ENCODE data around the gene EFNB2.

The EFNB2 gene

DNA sequence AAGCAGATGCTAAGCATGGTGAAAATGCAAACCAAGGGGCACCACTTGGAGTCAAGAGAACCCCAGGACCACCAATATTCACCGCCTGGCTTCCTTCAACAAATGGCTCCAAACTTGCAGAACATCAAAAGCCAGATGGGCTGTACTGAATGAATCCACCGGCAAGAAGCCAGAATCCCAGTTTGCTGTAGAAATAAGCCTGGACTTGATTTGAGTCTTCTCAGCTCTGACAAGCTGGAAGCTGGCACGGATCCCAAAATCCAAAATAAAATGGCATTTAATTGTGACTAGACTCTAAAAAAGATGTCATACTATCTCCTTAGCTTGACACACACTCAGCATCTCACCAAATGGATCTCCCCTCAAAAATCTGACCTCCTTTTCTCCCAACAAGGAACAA, 11.9 kb downstream of the EFNB2 start:
- no peak for FAIRE-seq

DNA sequence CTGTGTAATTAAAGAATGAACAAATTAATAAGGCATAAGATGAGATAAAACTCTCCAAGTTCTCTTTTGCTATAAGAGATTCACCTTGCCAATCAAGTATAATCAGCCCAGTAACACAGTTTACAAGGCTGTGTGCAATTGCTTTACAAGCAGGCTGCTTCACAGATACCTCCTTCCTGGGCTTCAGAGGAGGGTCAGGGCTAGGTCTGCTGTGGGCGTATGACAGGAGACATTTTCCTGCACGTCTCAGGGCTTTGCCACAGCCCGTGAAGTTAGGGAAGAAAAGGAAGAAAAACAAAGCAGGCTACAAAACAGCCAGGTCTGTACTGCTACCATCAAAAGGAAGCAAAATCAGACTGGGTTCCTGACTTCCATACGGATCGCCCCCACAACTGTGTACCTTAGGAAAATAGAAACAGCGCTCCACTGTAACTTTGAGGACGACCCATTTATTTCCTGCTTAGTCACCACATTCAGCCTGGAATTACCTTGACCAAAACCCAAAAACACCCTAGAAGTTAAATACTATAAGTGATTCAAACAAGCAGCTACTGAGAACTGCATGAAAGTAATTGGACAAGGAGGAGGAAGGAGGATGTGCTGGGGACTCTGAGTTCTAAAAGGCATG, 12.4 kb downstream of the EFNB2 start:
- no peak for FAIRE-seq

DNA sequence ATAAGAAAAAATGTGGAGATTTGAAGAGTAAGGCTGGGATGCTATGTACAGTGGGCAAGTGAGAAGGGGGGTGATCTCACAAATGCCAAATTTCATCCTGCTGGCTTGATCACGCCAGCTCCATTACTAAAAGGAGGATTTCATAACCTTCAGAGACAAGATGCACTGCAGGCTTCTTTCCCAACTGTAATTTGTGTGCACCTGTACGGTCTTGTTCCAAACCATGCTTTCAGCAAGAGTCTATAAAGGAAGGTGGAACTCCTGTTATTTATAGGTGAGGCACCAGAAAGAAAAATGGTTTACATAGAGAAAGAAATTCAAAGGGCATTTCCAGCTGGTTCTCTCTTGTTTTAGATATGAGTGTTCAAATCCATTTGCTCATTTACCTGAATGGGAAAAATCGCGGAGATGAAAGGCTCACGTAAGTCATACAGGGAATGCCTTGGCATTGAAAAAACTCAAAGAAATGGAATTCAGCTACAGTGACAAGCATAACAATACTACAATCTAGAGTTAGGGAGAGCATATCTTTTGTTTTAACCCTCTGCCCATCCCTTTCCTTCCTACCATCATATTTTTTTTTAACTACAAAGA, 13.3 kb downstream of the EFNB2 start:
- no peak for FAIRE-seq

DNA sequence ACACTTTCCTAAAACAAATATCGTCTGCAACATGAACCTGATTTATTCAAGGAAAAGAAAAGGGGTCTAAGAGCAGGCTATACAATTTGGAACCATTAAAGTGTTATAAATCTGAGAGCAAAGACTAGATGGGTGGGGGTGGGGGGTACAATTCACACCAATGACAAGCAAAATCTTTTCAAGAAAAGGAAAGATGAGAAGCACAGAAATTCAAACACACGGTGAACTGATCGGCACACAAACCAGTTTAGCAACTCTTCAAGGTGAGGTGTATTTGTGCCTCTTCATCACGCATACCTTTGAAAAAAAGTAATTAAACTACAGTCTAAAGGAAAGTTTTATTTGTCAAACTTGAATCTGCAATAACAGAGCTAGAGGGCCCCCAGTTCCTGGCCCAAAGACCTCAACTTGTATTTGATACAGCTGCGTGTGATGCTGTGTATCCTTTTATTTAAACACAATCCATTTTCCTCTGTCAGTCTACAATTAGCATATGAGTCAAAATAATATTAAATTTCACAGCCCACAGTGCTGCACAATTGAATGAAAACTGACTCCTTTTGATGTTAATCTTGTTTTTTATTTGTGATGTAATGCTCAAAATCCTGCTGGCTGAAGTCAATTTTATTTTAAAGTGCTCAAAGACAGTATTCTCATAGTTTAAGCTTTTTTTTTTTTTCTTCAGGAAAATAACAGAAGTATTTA, 14.2 kb downstream of the EFNB2 start:
- FAIRE-seq = no peak

DNA sequence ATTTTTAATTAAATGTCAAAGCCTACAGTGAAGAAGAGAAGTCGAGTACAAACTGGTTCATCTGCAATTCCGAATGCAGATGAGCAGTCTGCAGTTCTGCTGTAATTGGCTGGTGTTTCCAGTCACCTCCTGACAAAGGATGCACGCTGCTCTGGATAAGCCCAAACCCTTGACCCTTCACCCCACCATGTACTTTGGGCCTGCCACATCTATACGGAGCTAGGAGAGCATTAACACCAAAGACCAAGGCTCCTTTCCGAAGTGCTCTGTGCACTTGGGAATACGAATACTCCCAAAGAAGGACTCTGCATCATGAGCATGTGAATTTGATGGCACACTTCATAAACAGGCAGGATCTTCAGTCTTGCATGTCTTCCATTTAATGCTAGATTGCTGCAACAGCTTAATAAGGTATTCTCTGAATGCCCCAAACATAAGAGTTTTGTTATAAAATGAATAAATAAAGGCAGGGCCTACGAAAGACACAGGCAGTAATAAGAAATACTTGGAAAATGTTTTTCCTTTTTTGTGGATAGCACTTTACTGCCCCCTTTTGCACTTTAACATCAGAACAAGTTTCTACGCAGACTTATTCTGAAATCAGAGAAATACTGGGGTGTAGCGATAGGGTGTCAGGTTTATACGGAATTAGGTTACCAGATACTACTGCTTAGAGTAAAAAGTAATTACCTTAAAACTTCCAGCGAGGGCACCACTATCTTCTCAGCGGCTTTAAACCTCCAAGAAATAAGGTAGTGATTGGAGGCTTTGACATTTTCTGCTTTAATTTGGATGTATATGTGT, 15.0 kb downstream of the EFNB2 start:
- FAIRE-seq = no peak

DNA sequence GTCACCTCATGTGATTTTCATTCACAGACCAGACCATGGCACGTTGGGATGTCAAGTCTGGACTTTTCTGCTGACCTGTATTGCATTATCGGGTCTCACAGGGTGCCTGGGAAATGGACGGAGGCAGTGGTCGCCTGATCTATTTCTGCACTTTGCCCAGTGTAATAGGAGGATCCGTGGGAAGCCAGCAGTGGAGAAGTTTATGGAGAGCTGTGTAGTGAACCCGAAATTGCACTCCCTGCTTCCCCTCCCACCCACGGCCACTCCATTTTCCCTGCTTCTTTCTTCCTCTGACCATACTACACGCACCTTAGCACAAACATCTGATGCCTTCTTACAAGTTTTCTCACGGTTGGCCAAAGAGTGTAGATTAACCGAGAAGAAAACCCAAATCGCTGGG, 16.9 kb downstream of the EFNB2 start:
- no peak for FAIRE-seq

DNA sequence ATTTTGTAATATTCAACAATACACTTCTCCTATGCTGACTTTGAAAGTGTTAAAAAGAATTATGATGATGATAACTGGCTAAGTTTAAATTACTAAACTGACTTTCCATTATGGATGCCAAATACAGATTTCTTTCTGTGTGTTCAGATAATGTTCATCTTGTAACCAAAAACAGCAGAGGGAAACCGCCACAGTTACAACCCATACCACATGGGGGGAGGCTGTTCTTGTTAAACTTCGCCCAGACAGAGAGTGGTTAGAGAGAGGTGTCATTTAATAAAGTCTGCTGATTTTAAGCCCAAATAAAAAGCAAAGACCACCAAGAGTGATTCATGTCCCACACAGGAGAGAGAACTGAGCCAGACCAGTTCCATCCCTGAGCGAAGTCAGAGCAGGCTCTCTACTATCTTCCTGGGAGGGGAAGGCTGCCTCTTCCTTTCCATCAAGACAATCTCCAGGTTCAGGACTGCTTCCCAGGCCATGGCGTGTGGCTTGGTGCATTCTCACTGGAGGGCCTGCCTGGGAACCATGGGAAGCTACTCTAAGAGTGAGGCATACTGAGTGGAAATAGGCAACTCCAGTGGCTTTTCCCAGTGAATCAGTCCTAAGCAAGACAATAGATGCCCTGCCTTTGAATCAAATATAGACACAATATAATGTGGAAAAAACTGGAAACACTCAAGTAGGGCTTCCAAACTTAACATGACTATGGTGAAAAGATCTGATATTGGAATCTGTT, 18.2 kb downstream of the EFNB2 start:
- no peak for FAIRE-seq

DNA sequence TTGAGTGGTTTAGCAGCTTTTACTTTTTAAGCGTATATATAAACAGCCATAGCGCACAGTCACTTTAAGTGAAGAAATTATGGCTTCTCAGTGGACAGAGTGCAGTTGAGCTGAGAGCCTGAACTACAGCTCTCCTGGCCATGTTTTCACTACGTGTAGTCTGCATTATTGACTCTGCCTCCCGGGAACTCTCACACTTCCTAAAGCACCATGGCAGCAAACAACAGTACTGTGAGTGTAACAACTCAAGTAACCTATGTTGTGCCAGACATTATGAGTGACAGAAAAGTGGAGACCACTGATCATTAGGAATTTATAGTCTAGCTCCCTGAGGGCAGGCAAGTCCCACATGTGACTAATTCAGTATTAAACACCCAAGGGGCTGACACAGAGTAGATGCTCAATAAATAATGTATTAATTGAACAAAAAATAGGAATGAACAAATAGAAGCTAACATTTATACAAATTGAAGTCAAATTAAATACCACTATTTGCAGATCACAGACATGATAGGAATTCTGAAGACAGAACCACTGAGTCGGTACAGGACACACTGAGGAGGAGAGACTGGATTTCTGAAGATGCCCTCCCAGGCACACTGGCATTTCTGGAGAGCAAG, 19.7 kb downstream of the EFNB2 start:
- FAIRE-seq = no peak

DNA sequence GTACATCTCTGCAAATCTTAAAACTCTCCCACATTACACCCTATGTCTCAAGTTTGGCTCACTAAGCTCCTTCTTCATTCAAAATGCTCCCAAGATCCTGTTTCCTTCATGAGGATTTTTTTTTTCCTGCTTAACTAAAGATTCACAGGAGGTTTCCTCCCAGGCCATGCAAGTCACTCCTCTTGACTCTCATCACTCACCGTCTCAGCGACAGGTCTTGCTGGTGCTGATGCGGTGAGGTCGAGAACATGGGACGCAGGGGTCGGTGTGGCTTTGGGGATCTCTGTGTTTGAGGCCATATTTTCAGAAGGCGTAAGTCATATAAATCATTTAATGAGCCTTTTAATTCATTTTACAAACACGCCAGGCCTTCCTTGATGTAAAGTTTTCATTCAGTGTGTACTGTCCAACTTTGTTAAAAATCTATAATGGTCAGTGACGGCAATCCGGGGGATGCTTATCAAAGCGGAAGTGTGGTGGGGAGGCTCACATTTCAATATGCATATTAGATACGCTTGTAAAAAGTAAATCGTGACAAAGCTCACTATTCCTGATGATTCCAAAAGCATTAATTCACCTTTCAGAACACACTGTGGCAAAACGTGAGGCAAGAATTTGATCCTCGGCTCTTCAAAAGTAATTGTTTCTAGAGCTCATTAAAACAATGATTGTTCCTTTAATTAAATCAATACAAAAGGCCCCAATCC, 20.4 kb downstream of the EFNB2 start:
- no peak for FAIRE-seq

DNA sequence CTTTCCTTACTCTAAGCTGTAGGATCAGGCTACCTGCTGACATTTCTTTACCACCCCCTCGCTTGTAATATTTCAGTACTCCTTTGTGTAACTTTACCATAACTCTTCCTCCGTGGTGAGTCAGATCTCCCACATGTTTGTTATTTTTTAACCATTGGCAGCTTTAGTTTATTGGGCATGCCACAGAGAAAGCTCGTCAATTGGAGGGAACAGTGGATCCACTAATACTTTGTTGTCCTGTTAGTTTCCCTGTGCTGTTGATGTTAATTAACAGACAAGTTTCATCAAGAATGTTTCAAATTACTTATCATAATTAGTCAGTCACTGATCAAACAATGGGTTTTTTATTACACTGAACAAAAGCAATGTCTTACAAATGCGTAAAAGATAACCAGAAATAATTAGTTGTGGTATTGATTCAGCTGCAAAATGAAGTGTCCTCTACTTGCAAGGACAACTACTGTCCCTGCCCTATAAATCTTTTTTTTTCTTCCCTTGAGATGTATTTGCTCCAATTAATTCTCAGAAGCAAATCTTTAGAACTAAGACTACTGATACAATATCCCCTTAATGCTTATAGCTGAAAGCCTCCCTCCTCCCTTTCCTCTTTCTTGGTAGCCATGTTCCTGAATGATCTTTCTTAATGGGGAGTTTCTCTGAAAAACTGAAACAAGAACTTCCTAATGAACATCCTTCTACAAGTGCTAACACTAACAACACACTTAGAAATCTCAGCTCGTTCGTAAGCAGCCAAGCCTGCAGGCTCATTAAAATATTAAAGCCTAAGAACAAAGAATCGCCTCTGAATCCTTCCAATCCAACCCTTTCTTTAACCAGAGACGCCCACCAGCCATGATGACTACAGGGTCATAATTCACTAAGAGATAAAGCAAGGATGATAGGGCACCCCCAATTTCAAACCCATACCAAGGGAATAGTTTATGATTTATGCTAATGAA, 22.2 kb downstream of the EFNB2 start:
- no peak for FAIRE-seq

DNA sequence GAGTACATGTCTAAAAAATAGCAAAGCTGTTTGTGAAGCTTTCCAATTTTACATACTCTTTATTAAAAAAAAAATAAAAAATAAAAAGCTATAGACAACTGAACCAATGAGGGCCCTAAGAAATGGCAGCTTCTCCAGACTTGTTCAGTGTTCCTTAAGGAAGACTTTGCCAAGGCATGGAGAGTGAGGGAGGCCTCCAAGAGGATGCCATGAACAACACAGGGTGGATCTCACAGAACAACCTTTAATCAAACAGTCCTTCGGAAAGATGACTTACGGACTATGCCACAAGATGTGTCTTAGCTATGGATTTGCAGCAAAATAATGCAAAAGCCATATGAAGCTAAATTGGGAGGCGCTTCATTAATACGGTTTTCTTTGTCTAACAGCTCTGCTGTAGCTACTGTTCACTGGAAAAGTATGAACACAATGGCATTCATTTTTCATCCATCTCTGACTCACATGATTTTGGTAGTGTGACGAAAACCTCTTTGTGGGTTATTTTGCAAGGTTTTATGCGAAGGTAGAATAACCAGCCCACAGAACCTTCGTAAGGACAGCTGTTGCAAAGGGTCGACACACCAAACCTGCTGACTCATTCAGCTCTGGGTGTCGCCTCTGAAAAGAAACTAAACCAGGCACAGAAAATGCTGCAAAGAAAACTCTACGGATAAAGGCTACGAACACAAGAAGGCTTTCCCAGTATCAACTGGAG, 27.7 kb downstream of the EFNB2 start:
- FAIRE-seq = no peak

DNA sequence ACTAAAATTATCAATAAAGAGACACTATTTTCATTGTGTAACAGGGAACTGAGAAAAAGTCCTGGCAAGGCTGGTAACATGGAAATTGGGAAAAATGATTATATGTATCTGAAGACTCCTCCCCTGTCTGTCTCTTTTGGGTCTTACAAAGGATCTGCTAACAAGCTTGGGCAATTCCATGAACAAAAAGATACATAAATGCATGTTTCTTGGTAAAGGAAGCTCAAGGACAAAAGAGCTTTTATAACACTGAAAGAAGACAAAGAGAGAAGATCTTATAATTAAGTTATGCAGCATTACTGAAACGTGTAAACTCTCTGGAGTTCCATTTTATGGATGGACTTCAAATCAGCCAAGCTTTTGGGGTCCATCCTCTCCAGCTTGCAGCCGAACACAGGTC, 29.2 kb downstream of the EFNB2 start:
- no peak for FAIRE-seq

DNA sequence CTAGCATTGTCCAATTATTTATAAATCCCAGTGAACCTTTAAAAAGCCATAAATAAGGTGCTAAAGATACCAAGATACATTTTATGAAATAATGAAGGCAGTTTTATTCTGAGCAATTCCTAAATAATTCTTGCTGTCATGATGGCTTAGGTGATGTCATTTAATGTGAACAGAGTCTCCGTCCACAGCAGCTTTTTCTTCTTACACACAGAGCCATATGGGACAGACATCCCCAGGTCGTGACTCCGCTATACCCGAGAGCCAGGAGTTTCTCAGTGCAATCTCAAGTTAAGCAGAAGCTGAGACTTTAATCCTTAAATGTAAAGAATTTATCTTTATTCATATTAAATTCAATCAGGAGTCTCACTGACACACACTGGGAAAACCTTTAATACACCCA, 29.7 kb downstream of the EFNB2 start:
- no peak for FAIRE-seq

DNA sequence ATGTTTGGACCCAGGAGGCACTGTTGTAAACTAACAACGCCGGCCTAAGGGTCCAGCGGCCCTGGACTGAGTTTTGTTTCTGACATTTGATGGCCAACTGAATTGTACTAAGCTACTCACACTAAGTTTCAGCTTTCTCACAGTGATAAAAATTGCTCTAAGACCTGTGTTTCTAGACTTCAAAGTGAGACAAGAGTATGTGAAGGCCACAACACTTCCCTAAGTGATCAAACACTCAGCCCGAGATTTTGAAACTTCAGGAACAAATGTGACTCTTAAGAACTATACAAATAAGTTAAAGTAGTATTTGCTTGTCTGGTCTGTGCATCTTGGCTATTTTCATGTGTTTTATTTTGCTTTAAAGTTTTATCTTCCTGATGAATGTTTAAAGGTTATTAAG, 30.2 kb downstream of the EFNB2 start:
- no peak for FAIRE-seq

DNA sequence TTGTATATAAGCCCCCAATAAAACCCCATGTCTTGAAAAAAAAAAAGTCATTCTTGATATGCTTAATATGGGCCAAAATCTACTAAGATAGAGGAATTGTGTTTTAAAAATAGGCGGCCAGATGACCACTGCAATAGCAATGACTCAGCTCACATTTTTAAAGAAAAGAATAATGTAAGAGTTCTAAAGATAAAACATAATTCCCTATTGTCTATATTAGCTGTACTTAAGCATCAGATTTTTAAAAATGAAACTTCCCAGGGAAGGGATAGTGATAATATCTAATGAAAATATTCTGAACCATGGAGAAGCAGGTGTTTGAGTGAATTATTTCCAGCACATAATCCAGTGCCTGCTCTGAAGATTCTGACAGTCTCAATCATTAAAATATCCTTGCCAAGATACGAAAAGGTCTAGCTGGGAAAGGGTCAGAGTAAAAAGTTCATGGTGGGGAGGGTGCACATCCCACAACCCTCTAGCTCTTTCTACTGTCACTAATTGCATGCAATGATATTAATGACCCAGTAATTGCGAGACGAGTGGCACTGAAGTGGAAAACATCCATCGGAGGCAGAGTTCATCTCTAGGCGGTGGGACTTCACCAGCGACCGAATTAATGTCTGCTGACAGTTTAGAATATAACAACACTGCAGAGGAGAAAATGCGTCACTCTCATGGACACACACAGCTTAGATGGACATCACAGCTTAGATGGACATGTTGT, 31.6 kb downstream of the EFNB2 start:
- FAIRE-seq = no peak

DNA sequence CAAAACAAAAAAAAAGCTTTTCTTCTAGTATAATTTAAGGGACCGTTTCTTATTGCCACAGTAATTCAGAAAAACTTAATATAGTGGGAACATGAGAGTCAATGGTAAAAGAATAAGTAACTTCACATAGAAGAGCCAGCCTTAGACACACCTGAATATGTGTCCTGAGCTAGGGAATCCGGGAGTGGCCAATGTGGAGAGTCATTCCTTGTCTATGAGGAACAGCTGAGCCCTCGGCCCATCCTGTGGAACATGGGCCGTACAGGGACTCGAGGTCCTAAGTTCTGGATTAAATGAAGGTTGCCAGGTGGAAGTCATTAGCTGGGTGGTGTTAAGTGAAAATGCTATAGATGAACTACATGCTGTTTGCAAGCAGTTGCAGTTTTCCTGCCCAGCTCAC, 32.2 kb downstream of the EFNB2 start:
- no peak for FAIRE-seq

DNA sequence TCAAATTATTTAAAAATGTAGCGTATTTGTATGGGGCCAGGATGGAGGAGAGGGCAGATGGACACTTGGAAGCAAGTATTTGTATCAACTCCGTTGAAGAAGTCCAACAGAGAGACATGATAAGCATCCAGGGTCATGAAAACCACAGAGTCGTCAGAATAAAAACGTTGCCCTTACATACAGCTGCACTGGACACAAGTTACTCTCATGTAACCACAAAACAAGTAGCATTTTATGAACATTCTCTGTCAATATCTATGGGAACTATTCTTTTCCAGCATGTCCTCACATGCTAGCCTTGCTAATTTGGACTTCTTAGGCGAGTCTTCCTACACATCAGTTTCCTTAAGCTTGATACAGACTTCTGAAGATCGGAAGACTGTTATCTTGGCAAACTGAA, 35.0 kb downstream of the EFNB2 start:
- no peak for FAIRE-seq

DNA sequence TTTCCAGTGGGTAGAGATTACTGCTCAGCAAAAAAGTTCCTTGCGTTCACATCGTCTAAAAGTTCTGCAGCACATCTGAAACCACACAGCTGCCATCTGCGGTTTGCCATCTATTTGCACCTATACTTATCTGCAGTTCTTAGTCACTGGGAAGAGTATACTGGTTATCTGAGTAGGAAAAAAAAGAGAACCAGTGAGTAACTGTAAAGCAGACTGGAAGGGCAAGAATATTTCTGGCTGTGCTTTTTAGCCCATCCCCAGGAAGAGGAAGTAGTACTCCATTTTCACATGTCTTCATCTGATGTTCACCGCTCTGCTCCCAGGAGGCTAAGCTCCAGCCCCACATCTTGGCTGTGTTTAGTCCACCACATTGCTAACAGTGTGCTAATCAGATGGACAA, 35.6 kb downstream of the EFNB2 start:
- no peak for FAIRE-seq

DNA sequence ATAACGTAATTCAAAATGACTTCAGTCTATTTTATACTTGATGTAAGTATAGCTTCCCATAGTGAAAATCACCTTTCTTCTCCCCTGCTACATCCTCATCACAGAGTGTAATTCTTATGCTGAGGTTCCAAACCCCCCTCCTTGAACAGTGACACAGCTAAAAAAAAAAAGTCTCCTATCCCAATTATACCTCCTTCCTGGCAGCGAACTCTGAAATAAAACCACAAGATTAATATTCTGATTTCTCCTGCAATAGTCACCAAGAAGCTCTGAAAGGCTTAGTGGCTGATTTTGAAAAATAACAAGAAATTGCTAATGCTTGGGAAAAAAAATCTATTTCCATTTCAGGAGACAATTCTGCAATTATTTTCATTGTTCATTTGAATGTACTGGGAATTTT, 36.3 kb downstream of the EFNB2 start:
- no peak for FAIRE-seq

All from A204.1 (cell line).